H1 (cell line): ENCODE results near the gene UBAC1. TPM values are rescaled to one million over a fixed set of nuclear protein-coding genes. Genes with fewer than 3 reads are reported as not detected.
"Not testable (repeated sequence)": the region's sequence is repeated elsewhere in the genome, so short reads cannot be mapped to it uniquely, and the experiment has no call there.

Experiments
- CTCF ChIA-PET: fragments of 300-600 bp; sonication (Branson Sonifier 250); formaldehyde crosslinking; loops from one replicate; lab custom pipeline; 2021; ENCODE audit not compliant: partially characterized antibody; lab: Charles Lee
- POLR2A ChIA-PET: fragments of 300-600 bp; sonication (Branson Sonifier 250); formaldehyde crosslinking; loops from one replicate; lab custom pipeline; 2021; ENCODE audit warnings: inconsistent platforms; ENCODE audit not compliant: partially characterized antibody; lab: Charles Lee
- DNase-seq, 2 experiments: peaks; one replicate each; pipeline versions ENCODE4 v3.0.0 to v3.0.0-alpha.2; 2010 to 2022; ENCODE audit warnings: low spot score in 2 of 2, low read depth in 1 of 2, mixed read lengths in 1 of 2
- FAIRE-seq: peaks from 2 replicates; lab custom pipeline; 2011; peaks lifted over from hg19 to GRCh38; lab: Jason Lieb, UNC
- H2AFZ ChIP-seq: 2 replicates; pipeline ENCODE4 v1.8.1; 2012; ENCODE audit warnings: low read length, inconsistent platforms
- H2AK5ac ChIP-seq: 2 replicates; pipeline ENCODE4 v1.6.1; 2013; ENCODE audit warnings: low read depth, low read length
- H2BK120ac ChIP-seq: replicated peaks from 2 replicates; pipeline ENCODE3; 2013; ENCODE audit warnings: low read depth, low read length, inconsistent platforms
- H2BK12ac ChIP-seq: 2 replicates; pipeline ENCODE4 v1.6.1; 2013; ENCODE audit warnings: low read depth, low read length
- H2BK15ac ChIP-seq: 2 replicates; pipeline ENCODE4 v1.6.1; 2013; ENCODE audit warnings: low read length
- H2BK20ac ChIP-seq: 2 replicates; pipeline ENCODE4 v1.6.1; 2013; ENCODE audit warnings: low read length
- H2BK5ac ChIP-seq: 2 replicates; pipeline ENCODE4 v1.6.1; 2013; ENCODE audit warnings: low read depth, low read length
- H3K14ac ChIP-seq: 2 replicates; pipeline ENCODE4 v1.6.1; 2013; ENCODE audit warnings: inconsistent platforms; ENCODE audit not compliant: insufficient read length
- H3K18ac ChIP-seq: 2 replicates; pipeline ENCODE4 v1.6.1; 2013; ENCODE audit warnings: low read length; ENCODE audit errors: extremely low read depth
- H3K23ac ChIP-seq: 2 replicates; pipeline ENCODE4 v1.6.1; 2013; ENCODE audit warnings: inconsistent platforms; ENCODE audit not compliant: insufficient read length
- H3K23me2 ChIP-seq: 2 replicates; pipeline ENCODE4 v1.6.1; 2013; ENCODE audit warnings: low read depth, low read length
- H3K27ac ChIP-seq: 2 replicates; pipeline ENCODE4 v1.6.1; 2011; ENCODE audit warnings: low read depth, low read length, inconsistent platforms
- H3K27me3 ChIP-seq, 4 experiments: replicated peaks in 1 of 4; 1 replicate in 1 of 4; 2 replicates in 3 of 4; pipeline versions ENCODE4 v1.6.1 to v1.8.1; 2011 to 2013; ENCODE audit warnings: low read length in 3 of 4, mild to moderate bottlenecking in 3 of 4, inconsistent platforms in 2 of 4, mixed read lengths in 2 of 4, moderate library complexity in 1 of 4; ENCODE audit not compliant: control insufficient read depth in 3 of 4, insufficient read depth in 3 of 4; ENCODE audit errors: extremely low read depth in 1 of 4
- H3K36me3 ChIP-seq, 4 experiments: 2 replicates each; pipeline versions ENCODE4 v1.6.1 to v1.8.1; 2011 to 2013; ENCODE audit warnings: mild to moderate bottlenecking in 4 of 4, low read length in 3 of 4, moderate library complexity in 2 of 4, control low read depth in 1 of 4, inconsistent platforms in 1 of 4; ENCODE audit not compliant: insufficient read depth in 4 of 4, control insufficient read depth in 2 of 4
- H3K4ac ChIP-seq: replicated peaks from 2 replicates; pipeline ENCODE3; 2013; ENCODE audit warnings: low read length, low read depth, mixed read lengths, inconsistent platforms; ENCODE audit not compliant: insufficient read length
- H3K4me1 ChIP-seq, 4 experiments: replicated peaks in 1 of 4; 1 replicate in 1 of 4; 2 replicates in 3 of 4; pipeline versions ENCODE4 v1.6.1 to v1.8.1; 2011 to 2013; ENCODE audit warnings: low read length in 3 of 4, inconsistent platforms in 2 of 4, mixed read lengths in 1 of 4; ENCODE audit not compliant: insufficient read depth in 4 of 4, control insufficient read depth in 3 of 4
- H3K4me2 ChIP-seq, 2 experiments: 2 replicates each; pipeline versions ENCODE4 v1.6.1 to v1.8.1; 2011 to 2013; ENCODE audit warnings: low read depth in 2 of 2, low read length in 2 of 2, control low read depth in 1 of 2, inconsistent platforms in 1 of 2, mild to moderate bottlenecking in 1 of 2; ENCODE audit not compliant: insufficient read depth in 1 of 2
- H3K4me3 ChIP-seq, 4 experiments: fragments of 200-600, 300-600 bp in 1 of 4; sonication (generic), shearing (Covaris generic), sonication (Bioruptor Twin) in 1 of 4; 2 replicates each; pipeline versions ENCODE4 v1.5.1 to v1.8.1; 2011 to 2016; ENCODE audit warnings: low read length in 4 of 4, low read depth in 3 of 4, control low read depth in 2 of 4, inconsistent platforms in 2 of 4, mild to moderate bottlenecking in 2 of 4, mixed read lengths in 1 of 4, moderate library complexity in 1 of 4; ENCODE audit not compliant: insufficient read depth in 2 of 4; ENCODE audit errors: extremely low read depth in 1 of 4
- H3K56ac ChIP-seq: replicated peaks from 2 replicates; pipeline ENCODE3; 2013; ENCODE audit warnings: low read depth, mild to moderate bottlenecking, mixed read lengths, low read length, inconsistent platforms; ENCODE audit not compliant: insufficient read length
- H3K79me1 ChIP-seq: 2 replicates; pipeline ENCODE4 v1.6.1; 2013; ENCODE audit warnings: low read depth, low read length, control low read depth
- H3K79me2 ChIP-seq, 2 experiments: 2 replicates each; pipeline versions ENCODE4 v1.6.1 to v1.8.1; 2012 to 2013; ENCODE audit warnings: low read length in 2 of 2, mild to moderate bottlenecking in 2 of 2, inconsistent platforms in 1 of 2; ENCODE audit not compliant: insufficient read depth in 2 of 2, control insufficient read depth in 1 of 2
- H3K9ac ChIP-seq, 4 experiments: replicated peaks in 1 of 4; 1 replicate in 1 of 4; 2 replicates in 3 of 4; pipeline versions ENCODE4 v1.6.1 to v1.8.1; 2011 to 2013; ENCODE audit warnings: low read depth in 3 of 4, low read length in 3 of 4, control low read depth in 2 of 4, mild to moderate bottlenecking in 2 of 4, moderate library complexity in 2 of 4, inconsistent platforms in 1 of 4; ENCODE audit errors: extremely low read depth in 1 of 4
- H3K9me3 ChIP-seq, 2 experiments: 2 replicates each; pipeline versions ENCODE4 v1.6.1 to v1.8.1; 2012 to 2013; ENCODE audit warnings: mild to moderate bottlenecking in 2 of 2, moderate library complexity in 2 of 2, control low read depth in 1 of 2, inconsistent platforms in 1 of 2, low read depth in 1 of 2, low read length in 1 of 2, mixed read lengths in 1 of 2; ENCODE audit not compliant: insufficient read depth in 2 of 2
- H4K20me1 ChIP-seq, 2 experiments: replicated peaks in 1 of 2; 2 replicates each; pipeline versions ENCODE3 to v1.8.1; 2011 to 2013; ENCODE audit warnings: inconsistent platforms in 2 of 2, low read length in 2 of 2, mild to moderate bottlenecking in 1 of 2; ENCODE audit not compliant: insufficient read depth in 2 of 2, control insufficient read depth in 1 of 2
- H4K5ac ChIP-seq: 2 replicates; pipeline ENCODE4 v1.6.1; 2013; ENCODE audit warnings: low read length, low read depth, mixed read lengths, inconsistent platforms; ENCODE audit not compliant: insufficient read length
- H4K8ac ChIP-seq: 2 replicates; pipeline ENCODE4 v1.8.0; 2013; ENCODE audit warnings: mild to moderate bottlenecking, moderate library complexity, low read length, inconsistent platforms; ENCODE audit not compliant: insufficient read depth; ENCODE audit errors: extremely low read depth
- H4K91ac ChIP-seq: replicated peaks from 2 replicates; pipeline ENCODE3; 2013; ENCODE audit warnings: low read length, mixed read lengths, inconsistent platforms; ENCODE audit not compliant: insufficient read length
- WGBS, 2 experiments: shearing (Covaris generic) in 1 of 2; methylation state at CpG; one replicate each; pipeline versions ENCODE4 v1.1.6 to v1.1.7; 2013 to 2015; ENCODE audit warnings: low lambda C conversion rate in 2 of 2, mixed read lengths in 2 of 2, inconsistent platforms in 1 of 2, low coverage in 1 of 2, missing lambda C conversion rate in 1 of 2; ENCODE audit not compliant: insufficient replicate concordance in 2 of 2, insufficient coverage in 1 of 2, insufficient read length in 1 of 2; ENCODE audit errors: extremely low coverage in 1 of 2, missing lambda C conversion rate in 1 of 2; 5-methylcytosine and 5-hydroxymethylcytosine counted together
- polyA plus RNA-seq, 7 experiments: library from polyadenylated mRNA; depleted of rRNA in 3 of 7; stranded (reverse) in 5 of 7; unstranded in 2 of 7; fragments of >200 nt in 5 of 7; fragments of 200-250 nt in 2 of 7; gene quantifications; 1 replicate in 5 of 7; 2 replicates in 1 of 7; 4 replicates in 1 of 7; pipeline versions ENCODE4 v1.2.1 to v1.2.3, GENCODE V29; 2011 to 2013; ENCODE audit warnings: missing spikeins in 2 of 7, mixed read lengths in 2 of 7
- total RNA-seq: library from RNA; stranded (reverse); fragmentation: NEBNext Ultra II Directional; extraction: Animal tissue kit (Norgen Biotek cat#: 25700); gene quantifications from 2 replicates; pipeline ENCODE4 v1.2.1, GENCODE V29; 2021

UBAC1 gene
- total and polyA plus RNA-seq, 2 of the 8 experiments (the other 6 are each of a cell fraction or from before 2014, with no cell fraction given), result 59.3 to 85.2 TPM

- POLR2A ChIA-PET, H4K8ac ChIP-seq, FAIRE-seq, H3K27me3 ChIP-seq, H2BK120ac ChIP-seq, H2BK12ac ChIP-seq, DNase-seq, H2BK20ac ChIP-seq, H3K79me2 ChIP-seq, H3K14ac ChIP-seq, H3K4ac ChIP-seq, H3K4me2 ChIP-seq, H3K4me1 ChIP-seq, H3K23ac ChIP-seq, H2AK5ac ChIP-seq, H3K4me3 ChIP-seq, H3K9me3 ChIP-seq, H2BK5ac ChIP-seq, H4K91ac ChIP-seq, H3K9ac ChIP-seq, H3K23me2 ChIP-seq, H3K56ac ChIP-seq, H3K27ac ChIP-seq, H3K18ac ChIP-seq, H2AFZ ChIP-seq, H3K79me1 ChIP-seq, H4K5ac ChIP-seq, CTCF ChIA-PET, H2BK15ac ChIP-seq: not testable (repeated sequence)
- WGBS, 2 experiments, result 94% methylated on average over 8 of the region's 8 CpGs; no CpG with 5 or more reads in 1 of the 2 experiments
- H3K36me3 ChIP-seq, result peaks cover 7 to 33% (median 19%) of the 10 kb centered on the region in 4 experiments
- peaks cover 6 to 10% of the 10 kb centered on the region in 2 experiments for H4K20me1 ChIP-seq
Measured at GRCh38 chr9:135951310-135951709, 9.9 kb downstream of the UBAC1 start.

GRCh38 chr9:135950841-135951240 is 10.3 kb downstream of the UBAC1 start:
- H3K27me3 ChIP-seq, H3K79me1 ChIP-seq, DNase-seq, H3K9ac ChIP-seq, H3K4me3 ChIP-seq, H4K5ac ChIP-seq, H3K27ac ChIP-seq, H4K8ac ChIP-seq, H3K4ac ChIP-seq, H3K18ac ChIP-seq, H3K23ac ChIP-seq, H2BK12ac ChIP-seq, H3K14ac ChIP-seq, H2BK15ac ChIP-seq, H4K20me1 ChIP-seq, H3K23me2 ChIP-seq, FAIRE-seq, POLR2A ChIA-PET, H3K9me3 ChIP-seq, H3K79me2 ChIP-seq, H3K4me2 ChIP-seq, H2AK5ac ChIP-seq, H3K4me1 ChIP-seq, H2AFZ ChIP-seq, H2BK20ac ChIP-seq, H4K91ac ChIP-seq, H2BK120ac ChIP-seq, H2BK5ac ChIP-seq, H3K56ac ChIP-seq: not testable (repeated sequence)
- peaks cover 12 to 38% (median 23%) of the 10 kb centered on the region in 4 experiments for H3K36me3 ChIP-seq
- WGBS, 2 experiments, result 97% methylated on average over 4 of the region's 4 CpGs; no CpG with 5 or more reads in 1 of the 2 experiments
- CTCF ChIA-PET, result interaction anchor here (1.2 to 1.5 kb wide), 3 partner anchors 9 to 188 kb away, joined by 4 to 5 read pairs (median 4); no protein-coding TSS in a partner anchor
